BLaER1 (cell line): ENCODE results near the gene EXOSC9.
A peak's percentile ranks its signal among the peaks of the same experiment; 100 is the strongest.

Experiments used
- H3K27ac ChIP-seq: shearing (Covaris generic); formaldehyde crosslinking; 2 replicates; pipeline ENCODE4 v1.8.1; 2022
- H3K27me3 ChIP-seq: shearing (Covaris generic); formaldehyde crosslinking; 2 replicates; pipeline ENCODE4 v1.8.1; 2022
- H3K36me3 ChIP-seq: shearing (Covaris generic); formaldehyde crosslinking; 2 replicates; pipeline ENCODE4 v1.8.1; 2022
- H3K4me1 ChIP-seq: shearing (Covaris generic); formaldehyde crosslinking; 2 replicates; pipeline ENCODE4 v1.8.1; 2022
- H3K4me2 ChIP-seq: shearing (Covaris generic); formaldehyde crosslinking; 2 replicates; pipeline ENCODE4 v1.8.1; 2022
- H3K4me3 ChIP-seq: shearing (Covaris generic); formaldehyde crosslinking; 2 replicates; pipeline ENCODE4 v1.8.1; 2022
- H3K9ac ChIP-seq: shearing (Covaris generic); formaldehyde crosslinking; 2 replicates; pipeline ENCODE4 v1.8.1; 2022
- H3K9me3 ChIP-seq: shearing (Covaris generic); formaldehyde crosslinking; 2 replicates; pipeline ENCODE4 v1.8.1; 2022
- H4K20me1 ChIP-seq: shearing (Covaris generic); formaldehyde crosslinking; 2 replicates; pipeline ENCODE4 v1.8.1; 2022
- Cebpa-rat ChIP-seq: shearing (Covaris generic); IDR thresholded peaks from 2 replicates; pipeline ENCODE4 v1.8.1; 2022

The EXOSC9 gene

DNA sequence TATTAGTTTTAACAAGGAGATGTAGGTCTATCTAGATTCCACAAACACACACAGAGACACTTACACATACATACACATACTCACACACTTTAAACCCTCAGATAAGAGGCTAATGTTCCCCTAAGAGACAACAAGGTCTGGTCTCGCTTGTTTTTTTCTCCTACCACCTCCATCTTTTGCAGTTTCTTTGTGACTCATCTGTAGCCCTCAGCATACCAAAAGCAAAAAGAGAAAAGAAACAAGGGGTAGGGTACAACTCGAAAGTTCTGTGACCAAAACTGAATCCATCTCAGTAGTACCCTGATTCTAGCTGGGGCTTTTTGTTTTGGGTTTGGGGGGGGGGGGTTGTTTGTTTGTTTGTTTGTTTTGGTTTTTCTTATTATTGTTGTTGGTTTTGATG lies 12.2 kb upstream of the EXOSC9 start:
- no peak for TF ChIP-seq Cebpa-rat
- Histone ChIP-seq H3K36me3 (no peaks in the 10 kb centered on the region), H3K27me3 (no peaks in the 10 kb centered on the region), H3K9me3 (no peaks in the 10 kb centered on the region), H3K4me2 (no peak overlapping the region; the same call in 1 of the 2 replicates), H3K4me1 (no peaks in the 10 kb centered on the region), H3K4me3 (no peak overlapping the region), H3K27ac (no peak overlapping the region), H3K9ac (no peak overlapping the region), H4K20me1 (no peaks in the 10 kb centered on the region)

DNA sequence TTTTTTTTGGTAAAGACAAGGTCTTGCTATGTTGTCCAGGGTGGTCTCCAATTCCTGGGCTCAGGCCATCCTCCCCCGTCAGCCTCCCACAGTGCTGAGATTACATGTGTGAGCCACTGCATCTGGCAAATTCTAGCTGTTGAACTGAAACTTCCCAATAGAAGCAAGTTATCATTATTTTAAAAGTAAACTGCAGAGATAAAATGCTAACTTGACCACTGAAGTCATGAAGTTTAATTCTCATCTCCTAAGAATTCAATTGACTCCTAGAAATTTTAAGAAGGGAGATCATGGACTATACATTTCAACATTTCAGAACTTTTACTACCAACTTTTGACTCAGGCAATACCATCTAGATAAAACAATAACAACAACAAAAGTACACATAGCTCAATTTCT lies 11.7 kb upstream of the EXOSC9 start:
- Histone ChIP-seq H3K4me2 (no peak overlapping the region; the same call in 1 of the 2 replicates), H3K27ac (no peak overlapping the region), H4K20me1 (no peaks in the 10 kb centered on the region), H3K4me1 (no peaks in the 10 kb centered on the region), H3K27me3 (no peaks in the 10 kb centered on the region), H3K9ac (no peak overlapping the region), H3K9me3 (no peaks in the 10 kb centered on the region), H3K4me3 (no peak overlapping the region), H3K36me3 (no peaks in the 10 kb centered on the region)
- no peak for TF ChIP-seq Cebpa-rat

DNA sequence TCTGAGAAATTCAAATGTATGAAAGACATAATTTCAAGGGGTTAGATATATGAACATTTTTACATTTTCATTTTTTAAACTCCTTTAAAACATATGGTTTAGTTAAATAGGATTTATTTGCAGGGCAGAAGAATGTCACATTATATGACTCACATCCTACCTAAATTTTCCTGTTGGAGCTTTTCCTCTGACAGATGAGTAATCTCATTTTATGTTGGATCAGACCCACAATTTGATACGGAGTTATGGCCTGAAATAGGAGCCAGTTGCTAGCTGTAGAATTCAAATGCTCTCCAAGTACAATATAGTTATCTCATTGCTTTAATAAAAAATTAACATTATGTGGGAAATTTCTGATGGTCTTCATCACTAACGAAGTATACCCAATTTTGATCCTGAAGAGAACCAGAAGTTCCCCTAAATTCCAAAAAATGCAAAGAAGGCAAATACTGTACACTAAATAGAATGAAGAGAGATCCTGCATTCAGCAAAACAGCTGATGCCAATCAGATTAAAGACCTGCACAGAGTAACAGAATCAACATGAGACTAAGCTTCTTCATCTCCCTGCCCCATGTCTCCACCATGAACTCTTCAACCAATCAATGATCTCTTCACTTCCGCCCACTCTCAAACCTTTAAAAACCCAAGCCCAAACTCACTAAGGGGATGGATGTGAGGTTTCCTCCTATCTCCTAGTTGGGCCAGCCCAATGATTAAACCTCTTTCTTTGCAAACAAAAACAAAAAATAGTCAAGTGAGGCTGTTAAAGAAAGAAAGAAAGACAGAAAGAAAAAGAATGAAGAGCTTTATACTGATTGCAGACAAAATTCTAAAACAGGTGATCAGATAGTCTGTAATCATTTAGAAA lies 10.9 kb upstream of the EXOSC9 start:
- Histone ChIP-seq H3K4me1 (no peaks in the 10 kb centered on the region), H3K4me3 (no peak overlapping the region), H3K4me2 (no peak overlapping the region), H3K9me3 (no peaks in the 10 kb centered on the region), H3K9ac (no peak overlapping the region), H4K20me1 (no peaks in the 10 kb centered on the region), H3K27ac (no peak overlapping the region), H3K36me3 (no peaks in the 10 kb centered on the region), H3K27me3 (no peaks in the 10 kb centered on the region)
- TF ChIP-seq Cebpa-rat, result no peak

DNA sequence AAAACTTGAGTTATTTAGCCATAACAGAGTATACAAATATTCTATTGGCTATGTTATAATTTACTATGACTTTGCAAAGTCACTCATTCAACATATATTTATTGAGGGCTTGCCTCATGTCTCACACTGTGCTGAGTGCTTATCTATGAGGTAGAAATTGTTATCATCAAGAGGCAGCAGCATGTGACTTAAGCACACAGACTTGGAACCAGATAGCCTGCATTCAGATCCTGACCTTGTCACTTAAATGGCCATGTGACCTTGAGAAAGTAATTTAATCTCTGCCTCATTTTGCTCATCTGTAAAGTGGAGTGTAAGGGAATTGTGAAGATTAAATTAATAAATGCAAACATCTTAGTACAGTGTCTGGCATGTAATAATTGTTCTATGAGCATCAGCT lies 10.1 kb upstream of the EXOSC9 start:
- Histone ChIP-seq H3K4me2 (no peak overlapping the region), H4K20me1 (no peaks in the 10 kb centered on the region), H3K27me3 (no peaks in the 10 kb centered on the region), H3K36me3 (no peaks in the 10 kb centered on the region), H3K4me1 (0 out of 2 replicates have a peak, but pooled peaks cover 4% of the 10 kb centered on the region), H3K4me3 (no peak overlapping the region), H3K27ac (no peak overlapping the region), H3K9me3 (no peaks in the 10 kb centered on the region), H3K9ac (no peak overlapping the region)
- TF ChIP-seq Cebpa-rat, result no peak

DNA sequence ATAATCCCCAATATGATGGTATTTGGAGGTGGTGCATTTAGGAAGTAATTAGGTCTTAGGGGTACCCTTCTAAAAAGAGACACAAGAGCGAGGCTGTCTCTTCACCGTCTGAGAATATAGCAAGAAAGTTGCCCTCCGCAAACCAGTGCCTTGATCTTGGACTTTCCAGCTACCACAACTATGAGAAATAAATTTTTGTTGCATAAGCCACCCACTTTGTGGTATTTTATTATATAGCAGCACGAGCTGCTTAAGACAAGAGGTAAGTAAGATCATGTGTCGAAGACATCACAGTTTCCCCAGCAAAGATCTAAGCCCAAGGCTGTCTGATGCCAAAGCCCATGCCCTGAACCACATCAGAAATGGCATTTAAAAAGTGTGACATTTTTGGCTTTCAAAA lies 9.6 kb upstream of the EXOSC9 start:
- no peak for TF ChIP-seq Cebpa-rat
- no peak overlapping the region for H3K4me2 ChIP-seq
- H4K20me1 ChIP-seq, result no peaks in the 10 kb centered on the region
- H3K27me3 ChIP-seq, result no peaks in the 10 kb centered on the region
- 0 out of 2 replicates have a peak, but pooled peaks cover 4% of the 10 kb centered on the region for H3K4me1 ChIP-seq
- H3K9me3 ChIP-seq, result no peaks in the 10 kb centered on the region
- H3K36me3 ChIP-seq, result no peaks in the 10 kb centered on the region
- no peak overlapping the region for H3K4me3 ChIP-seq
- no peak overlapping the region for H3K27ac ChIP-seq
- H3K9ac ChIP-seq, result no peak overlapping the region

DNA sequence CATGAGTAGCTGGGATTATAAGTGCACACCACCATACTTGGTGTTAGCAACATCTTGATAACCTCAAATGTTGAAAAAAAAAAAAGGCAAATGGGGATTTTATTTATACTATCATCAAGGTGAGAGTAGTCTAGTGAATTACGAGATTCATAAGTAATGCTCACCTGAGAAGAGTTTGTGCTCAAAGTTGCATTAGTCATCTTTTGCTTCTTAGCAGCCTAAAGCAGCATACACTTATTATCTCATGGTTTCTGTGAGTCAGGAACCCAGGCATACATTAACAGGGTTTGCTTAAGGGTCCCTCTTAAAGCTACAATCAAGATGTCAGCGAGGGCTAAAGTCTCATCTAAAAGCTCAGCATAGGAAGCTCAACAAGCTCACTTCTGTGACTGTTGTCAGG lies 8.2 kb upstream of the EXOSC9 start:
- Histone ChIP-seq H3K27me3 (no peaks in the 10 kb centered on the region), H3K4me2 (no peak overlapping the region), H4K20me1 (no peaks in the 10 kb centered on the region), H3K27ac (no peak overlapping the region), H3K4me1 (0 out of 2 replicates have a peak, but pooled peaks cover 4% of the 10 kb centered on the region), H3K9ac (no peak overlapping the region), H3K36me3 (no peaks in the 10 kb centered on the region), H3K9me3 (no peaks in the 10 kb centered on the region), H3K4me3 (no peak overlapping the region)
- no peak for TF ChIP-seq Cebpa-rat

DNA sequence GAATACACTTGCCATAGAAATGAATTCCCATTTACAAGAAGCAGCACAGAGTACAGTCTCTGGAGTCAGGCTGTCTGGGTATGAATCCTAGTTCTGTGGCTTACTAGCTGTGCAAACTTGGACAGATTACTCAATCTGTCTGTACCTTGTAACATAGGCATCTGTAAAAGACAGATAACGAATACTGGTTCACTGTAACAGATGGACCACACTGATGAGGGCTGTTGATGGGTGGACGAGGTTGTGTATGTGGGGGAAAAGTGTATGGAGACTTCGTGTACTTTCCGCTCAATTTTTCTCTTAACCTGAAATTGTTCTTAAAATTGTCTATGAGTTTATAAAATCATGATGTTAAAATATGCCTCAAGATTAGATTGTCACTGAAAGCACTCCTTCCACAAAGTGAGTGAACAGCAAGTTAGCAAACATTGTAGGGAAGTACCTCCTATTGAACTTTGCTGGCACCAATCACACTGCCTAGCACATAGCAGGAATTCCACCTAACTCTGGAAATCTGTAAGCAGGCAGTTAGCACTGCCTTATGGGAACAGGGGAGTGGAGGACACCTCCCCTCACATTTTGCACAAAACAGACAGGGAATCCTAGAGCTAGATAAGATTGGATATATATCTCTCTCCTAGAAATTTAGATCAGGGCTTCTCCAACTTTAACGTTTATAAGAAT lies 6.5 kb upstream of the EXOSC9 start:
- H3K4me1 ChIP-seq, result peaks cover 16% of the 10 kb centered on the region; the same call in 1 of the 2 replicates
- no peak overlapping the region for H3K27ac ChIP-seq
- no peaks in the 10 kb centered on the region for H3K27me3 ChIP-seq
- no peaks in the 10 kb centered on the region for H3K9me3 ChIP-seq
- H3K4me2 ChIP-seq, result no peak overlapping the region
- no peak for TF ChIP-seq Cebpa-rat
- H3K36me3 ChIP-seq, result no peaks in the 10 kb centered on the region
- H4K20me1 ChIP-seq, result no peaks in the 10 kb centered on the region
- H3K4me3 ChIP-seq, result no peak overlapping the region
- H3K9ac ChIP-seq, result no peak overlapping the region

DNA sequence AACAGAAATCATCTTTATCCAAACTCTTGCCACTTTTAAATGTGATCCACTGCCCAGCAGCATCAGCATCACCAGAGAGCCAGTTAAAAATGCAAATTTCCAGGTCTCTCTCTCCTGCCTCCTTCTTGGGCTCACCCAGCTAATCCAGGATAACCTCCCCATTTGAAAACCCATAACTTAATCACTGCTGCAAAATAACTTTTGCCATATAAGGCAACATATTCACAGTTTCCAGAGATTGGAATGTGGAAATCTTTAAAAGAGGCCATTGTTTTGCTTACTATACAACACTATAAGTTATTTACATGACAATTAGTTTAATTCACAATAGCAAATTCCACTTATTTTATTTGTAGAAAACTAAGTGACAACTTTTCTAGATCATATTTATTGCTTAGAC lies 4.8 kb upstream of the EXOSC9 start:
- H3K4me1 ChIP-seq, result peaks cover 27% of the 10 kb centered on the region; the same call in 1 of the 2 replicates
- H3K9ac ChIP-seq, result no peak overlapping the region
- H3K4me2 ChIP-seq, result no peak overlapping the region
- H4K20me1 ChIP-seq, result no peaks in the 10 kb centered on the region
- no peaks in the 10 kb centered on the region for H3K36me3 ChIP-seq
- no peaks in the 10 kb centered on the region for H3K27me3 ChIP-seq
- no peaks in the 10 kb centered on the region for H3K9me3 ChIP-seq
- no peak overlapping the region for H3K4me3 ChIP-seq
- no peak overlapping the region for H3K27ac ChIP-seq
- TF ChIP-seq Cebpa-rat, result no peak

DNA sequence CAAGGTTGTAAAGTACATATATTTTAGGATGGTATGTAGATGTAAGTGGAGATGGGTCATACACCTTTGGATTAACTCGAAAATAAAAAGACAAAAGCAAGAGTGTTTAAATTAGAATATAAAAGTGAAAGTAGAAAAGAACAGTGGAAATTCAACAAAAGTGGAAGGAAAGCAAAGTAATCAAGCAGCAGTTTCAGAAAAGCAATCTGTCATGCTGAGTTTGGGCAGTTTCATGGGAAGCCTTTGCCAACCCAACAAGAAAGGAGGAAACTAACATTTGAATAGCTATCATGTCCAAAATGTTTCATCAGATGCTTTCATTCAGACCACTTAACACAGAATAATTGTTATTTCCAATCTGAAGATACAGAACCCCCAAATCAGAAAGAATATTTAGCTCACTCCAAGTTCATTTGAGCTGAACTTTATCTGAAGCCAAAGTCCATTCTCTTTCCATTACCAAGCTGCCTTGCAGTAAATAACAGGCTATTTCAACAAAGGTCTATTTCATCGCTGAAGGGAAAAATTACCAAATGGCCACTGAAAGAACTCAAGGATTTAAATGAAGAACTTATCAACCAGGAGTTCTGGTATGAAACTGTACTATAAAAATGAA lies 1.8 kb upstream of the EXOSC9 start:
- H3K9me3 ChIP-seq, result no peaks in the 10 kb centered on the region
- peak overlapping the region; percentile 82 for H3K4me2 ChIP-seq
- H3K9ac ChIP-seq, result no peak overlapping the region

More for the DNA sequence above, 1.8 kb upstream of the EXOSC9 start:
- Histone ChIP-seq H3K4me3 (no peak overlapping the region), H3K4me1 (peaks cover 45% of the 10 kb centered on the region), H3K27me3 (no peaks in the 10 kb centered on the region), H3K27ac (peak overlapping the region; percentile 88; the same call in 1 of the 2 replicates), H4K20me1 (no peaks in the 10 kb centered on the region), H3K36me3 (peaks cover 19% of the 10 kb centered on the region)
- no peak for TF ChIP-seq Cebpa-rat
